ENCODE data around the gene CFAP53.

Gene CFAP53

GRCh38 chr18:50280707-50281294 lies 14.5 kb upstream of the CFAP53 start:
- TF ChIP-seq CTCF (IDR thresholded peaks at IDR 0.05): no peak

GRCh38 chr18:50279752-50280151 lies 13.5 kb upstream of the CFAP53 start:
- TF ChIP-seq CTCF (IDR thresholded peaks at IDR 0.05): no peak

GRCh38 chr18:50277942-50278341 lies 11.6 kb upstream of the CFAP53 start:
- TF ChIP-seq CTCF (IDR thresholded peaks at IDR 0.05): no peak

- TF ChIP-seq CTCF (IDR thresholded peaks at IDR 0.05): no peak
Measured at GRCh38 chr18:50276452-50276851, 10.2 kb upstream of the CFAP53 start.

GRCh38 chr18:50275503-50276036 lies 9.3 kb upstream of the CFAP53 start:
- TF ChIP-seq CTCF (IDR thresholded peaks at IDR 0.05): no peak

- no peak for TF ChIP-seq CTCF (IDR thresholded peaks at IDR 0.05)
Measured at GRCh38 chr18:50274941-50275340, 8.6 kb upstream of the CFAP53 start.

GRCh38 chr18:50274044-50274442 lies 7.7 kb upstream of the CFAP53 start:
- TF ChIP-seq CTCF (IDR thresholded peaks at IDR 0.05): no peak
